SK-N-MC (cell line): ENCODE results near the gene CTSZ.

Source experiments
- DNase-seq: peaks from one replicate; pipeline ENCODE4 v3.0.0-alpha.2; 2011; ENCODE audit warnings: low read depth, low spot score
- H3K27ac ChIP-seq: fragments of 200-600 bp; sonication (generic); 2 replicates; pipeline ENCODE4 v1.5.1; 2016; ENCODE audit warnings: mixed run types
- H3K36me3 ChIP-seq: fragments of 200-600 bp; sonication (generic); 2 replicates; pipeline ENCODE4 v1.6.1; 2017; ENCODE audit warnings: antibody characterized with exemption, low read length, mixed read lengths; ENCODE audit not compliant: insufficient read depth
- H3K4me3 ChIP-seq: fragments of 200-600 bp; sonication (generic); 2 replicates; pipeline ENCODE4 v1.5.1; 2016
- H3K9ac ChIP-seq: fragments of 200-600 bp; sonication (generic); 2 replicates; pipeline ENCODE4 v1.8.0; 2017; ENCODE audit warnings: mixed run types, mixed read lengths; ENCODE audit not compliant: insufficient read length
- H3K9me3 ChIP-seq: fragments of 200-600 bp; sonication (generic); 2 replicates; pipeline ENCODE4 v1.6.1; 2017; ENCODE audit warnings: low read depth, mild to moderate bottlenecking, antibody characterized with exemption, low read length, moderate library complexity, mixed read lengths
- EZH2 ChIP-seq: fragments of 200-600 bp; sonication (generic); IDR thresholded peaks from one replicate; pipeline ENCODE4 v1.6.1; 2017; ENCODE audit warnings: antibody characterized with exemption
- FOXP2 ChIP-seq: optimal IDR thresholded peaks from 2 replicates; pipeline ENCODE3; 2011; ENCODE audit warnings: mild to moderate bottlenecking, moderate library complexity; ENCODE audit not compliant: insufficient read depth; ENCODE audit errors: extremely low read length, control extremely low read depth
- POLR2AphosphoS5 ChIP-seq: IDR thresholded peaks from 2 replicates; pipeline ENCODE4 v1.6.1; 2012; ENCODE audit warnings: mild to moderate bottlenecking, low read depth, low read length, borderline replicate concordance

CTSZ gene

GRCh38 chr20:59000326-59000725, 6.7 kb downstream of the CTSZ start:
- no peak for DNase-seq
- TF ChIP-seq POLR2AphosphoS5 = no peak
- TF ChIP-seq EZH2 = no peak
- no peak for TF ChIP-seq FOXP2
- Histone ChIP-seq H3K36me3 (peaks cover 8% of the 10 kb centered on the region; the same call in 1 of the 2 replicates), H3K9ac (no peak overlapping the region), H3K27ac (no peak overlapping the region), H3K4me3 (no peak overlapping the region), H3K9me3 (no peaks in the 10 kb centered on the region)

GRCh38 chr20:58998656-58999055, 8.4 kb downstream of the CTSZ start:
- TF ChIP-seq FOXP2 (no peak), POLR2AphosphoS5 (no peak), EZH2 (no peak)
- Histone ChIP-seq H3K27ac (no peak overlapping the region), H3K9ac (no peak overlapping the region), H3K36me3 (peaks cover 23% of the 10 kb centered on the region), H3K9me3 (no peaks in the 10 kb centered on the region), H3K4me3 (no peak overlapping the region)
- no peak for DNase-seq

- no peaks in the 10 kb centered on the region for H3K9me3 ChIP-seq
- TF ChIP-seq EZH2 = no peak
- TF ChIP-seq POLR2AphosphoS5 = no peak
- TF ChIP-seq FOXP2 = no peak
- no peak overlapping the region for H3K27ac ChIP-seq
- no peak overlapping the region for H3K9ac ChIP-seq
- no peak overlapping the region for H3K4me3 ChIP-seq
- peaks cover 37% of the 10 kb centered on the region for H3K36me3 ChIP-seq
- DNase-seq = no peak
Measured at GRCh38 chr20:58997141-58997770, 9.8 kb downstream of the CTSZ start.

- H3K36me3 ChIP-seq = peaks cover 48% of the 10 kb centered on the region
Measured at GRCh38 chr20:58996226-58996611, 10.8 kb downstream of the CTSZ start.

GRCh38 chr20:58995461-58996225, 11.4 kb downstream of the CTSZ start:
- TF ChIP-seq EZH2 (no peak), FOXP2 (no peak), POLR2AphosphoS5 (no peak)
- no peak overlapping the region for H3K4me3 ChIP-seq
- H3K9me3 ChIP-seq = no peaks in the 10 kb centered on the region
- no peak overlapping the region for H3K9ac ChIP-seq
- H3K36me3 ChIP-seq = peaks cover 53% of the 10 kb centered on the region
- no peak for DNase-seq
- H3K27ac ChIP-seq = no peak overlapping the region

More at GRCh38 chr20:58996226-58996611, 10.8 kb downstream of the CTSZ start:
- no peak overlapping the region for H3K9ac ChIP-seq
- H3K4me3 ChIP-seq = no peak overlapping the region
- no peaks in the 10 kb centered on the region for H3K9me3 ChIP-seq
- no peak overlapping the region for H3K27ac ChIP-seq
- DNase-seq = no peak
- TF ChIP-seq POLR2AphosphoS5 = no peak
- TF ChIP-seq FOXP2 = no peak
- TF ChIP-seq EZH2 = no peak

- Histone ChIP-seq H3K9me3 (no peaks in the 10 kb centered on the region), H3K27ac (no peak overlapping the region), H3K36me3 (peaks cover 64% of the 10 kb centered on the region), H3K9ac (no peak overlapping the region), H3K4me3 (no peak overlapping the region)
- TF ChIP-seq POLR2AphosphoS5 = no peak
- TF ChIP-seq EZH2 = no peak
- TF ChIP-seq FOXP2 = no peak
- DNase-seq = no peak
Measured at GRCh38 chr20:58994390-58995159, 12.5 kb downstream of the CTSZ start.

GRCh38 chr20:58993332-58994248, 13.5 kb downstream of the CTSZ start:
- DNase-seq = no peak
- peaks cover 74% of the 10 kb centered on the region for H3K36me3 ChIP-seq
- H3K4me3 ChIP-seq = no peak overlapping the region

GRCh38 chr20:58992911-58993310, 14.1 kb downstream of the CTSZ start:
- no peak for DNase-seq
- Histone ChIP-seq H3K36me3 (peaks cover 81% of the 10 kb centered on the region), H3K4me3 (no peak overlapping the region), H3K9me3 (no peaks in the 10 kb centered on the region), H3K27ac (no peak overlapping the region), H3K9ac (no peak overlapping the region)
- TF ChIP-seq EZH2 (no peak), FOXP2 (no peak), POLR2AphosphoS5 (no peak)

More at GRCh38 chr20:58993332-58994248, 13.5 kb downstream of the CTSZ start:
- Histone ChIP-seq H3K9ac (no peak overlapping the region), H3K27ac (no peak overlapping the region), H3K9me3 (no peaks in the 10 kb centered on the region)
- TF ChIP-seq POLR2AphosphoS5 (no peak), EZH2 (no peak)
